Measurements from ENCODE around the gene TNRC6C.
"Not testable (repeated sequence)": the region's sequence is repeated elsewhere in the genome, so short reads cannot be mapped to it uniquely, and the experiment has no call there.

The TNRC6C gene

DNA sequence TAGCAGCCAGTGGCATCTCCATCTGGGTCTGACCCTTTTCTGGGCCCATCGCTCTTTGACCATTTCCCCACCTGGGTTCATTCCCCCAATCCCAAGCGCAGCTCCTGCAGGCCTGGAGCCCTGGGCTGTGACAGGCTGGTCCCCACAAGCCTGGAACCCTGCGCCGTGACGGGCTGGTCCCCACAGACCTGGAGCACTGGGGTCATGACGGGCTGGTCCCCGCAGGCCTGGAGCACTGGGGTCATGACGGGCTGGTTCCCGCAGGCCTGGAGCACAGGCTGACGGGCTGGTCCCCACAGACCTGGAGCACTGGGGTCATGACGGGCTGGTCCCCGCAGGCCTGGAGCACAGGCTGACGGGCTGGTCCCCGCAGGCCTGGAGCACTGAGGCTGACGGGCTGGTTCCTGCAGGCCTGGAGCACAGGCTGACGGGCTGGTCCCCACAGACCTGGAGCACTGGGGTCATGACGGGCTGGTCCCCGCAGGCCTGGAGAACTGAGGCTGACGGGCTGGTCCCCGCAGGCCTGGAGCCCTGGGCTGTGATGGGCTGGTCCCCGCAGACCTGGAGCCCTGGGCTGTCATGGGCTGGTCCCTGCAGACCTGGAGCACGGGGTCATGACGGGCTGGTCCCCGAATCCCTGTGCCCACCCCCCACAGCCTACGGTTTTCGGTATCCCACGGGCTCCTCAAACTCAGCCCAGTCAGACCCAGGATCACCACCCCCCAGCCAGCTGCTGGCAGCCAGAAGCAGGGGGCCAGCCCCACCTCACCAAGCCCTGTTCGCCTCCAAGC lies 153.4 kb downstream of the TNRC6C start:
- no peak for DNase-seq (ENCODE audit: low read depth)

DNA sequence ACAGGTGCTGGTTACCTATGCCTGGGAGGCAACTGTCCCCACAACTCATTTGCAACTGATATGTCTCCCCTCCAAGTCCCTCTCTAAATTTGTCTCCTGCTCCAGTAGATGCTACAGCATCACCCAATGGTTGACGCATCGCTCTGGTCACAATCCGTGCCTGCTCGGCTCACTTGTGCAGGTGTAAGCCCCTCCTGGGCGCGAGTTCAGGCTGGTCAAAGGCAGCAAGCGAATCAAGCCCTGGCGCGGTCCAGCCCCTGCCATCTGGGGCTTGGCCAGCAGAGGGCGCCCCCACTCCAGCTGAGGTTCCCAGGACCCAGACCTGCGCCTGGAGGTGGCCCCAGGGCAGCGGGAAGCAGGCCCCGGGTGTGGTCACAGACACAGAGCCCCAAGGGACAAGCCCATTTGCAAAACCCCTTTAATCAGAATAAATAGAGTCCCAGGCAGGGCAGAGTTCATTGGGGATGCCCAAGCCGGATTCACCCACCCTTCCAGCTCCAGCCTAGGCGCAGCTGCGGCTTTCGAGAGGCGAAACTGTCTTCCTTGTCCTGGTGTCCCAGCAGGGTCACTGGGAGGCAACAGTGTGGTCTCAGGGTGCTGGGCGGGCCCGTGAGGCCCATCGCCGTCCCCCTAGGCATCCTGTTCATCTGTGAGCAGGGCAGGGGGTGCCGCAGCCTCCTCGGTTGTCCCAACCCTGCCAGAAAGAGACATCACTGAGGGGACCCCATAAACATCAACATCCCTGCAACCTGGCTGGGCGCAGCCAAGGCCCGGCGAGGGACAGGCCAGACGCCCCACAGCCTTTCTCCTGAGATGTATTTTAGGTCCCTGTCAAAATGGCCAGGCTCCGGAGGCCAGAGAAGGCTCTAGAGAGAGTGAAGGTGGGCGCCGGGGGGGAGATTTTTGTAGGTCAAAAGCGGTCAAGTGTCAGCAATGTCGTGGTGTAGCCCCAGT lies 154.3 kb downstream of the TNRC6C start:
- DNase-seq (ENCODE audit: low read depth) = no peak

DNA sequence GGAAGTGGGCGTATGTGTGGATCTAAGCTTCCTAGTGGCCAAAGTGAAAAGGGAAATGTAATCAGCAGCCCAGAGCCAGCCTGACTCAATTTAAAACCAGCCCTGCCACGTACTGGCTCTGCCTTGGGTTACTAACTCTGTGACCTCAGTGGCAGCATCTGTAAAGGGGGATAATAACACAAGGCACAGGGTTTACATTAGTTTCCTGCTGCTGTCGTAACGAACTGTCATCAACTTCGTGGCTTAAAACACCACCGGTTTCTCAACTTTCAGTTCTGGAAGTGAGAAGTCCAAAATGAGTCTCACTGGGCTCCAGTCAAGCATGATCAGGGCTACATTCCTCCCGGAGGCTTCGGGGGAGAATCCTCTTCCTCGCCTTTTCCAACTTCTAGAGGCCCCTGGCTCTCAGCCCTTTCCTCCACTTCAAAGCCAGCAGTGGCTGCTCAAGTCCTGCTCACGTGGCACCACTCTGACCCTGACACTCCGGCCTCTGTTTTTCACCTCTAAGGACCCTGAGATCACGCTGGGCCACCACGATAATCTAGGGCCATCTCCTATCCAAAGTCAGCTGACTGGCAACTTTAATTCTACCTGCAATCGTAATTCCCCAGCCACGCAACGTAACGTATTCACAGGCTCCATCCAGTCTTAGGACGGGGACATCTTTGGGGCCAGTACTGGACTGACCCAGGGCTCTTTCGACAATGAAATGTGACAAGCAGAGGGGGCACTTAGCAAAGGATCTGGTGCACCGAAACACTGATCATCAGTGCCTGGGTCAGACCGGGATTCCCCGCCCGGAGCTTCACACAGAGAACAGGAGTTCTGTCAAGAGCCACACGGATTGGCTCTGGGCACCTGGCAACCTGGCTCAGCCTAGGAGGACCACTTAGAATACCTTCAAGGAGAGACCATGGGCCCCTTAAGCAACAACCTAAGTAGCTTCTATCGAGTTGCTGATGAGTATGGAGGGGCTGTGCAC lies 155.6 kb downstream of the TNRC6C start:
- DNase-seq (ENCODE audit: low read depth) = no peak

DNA sequence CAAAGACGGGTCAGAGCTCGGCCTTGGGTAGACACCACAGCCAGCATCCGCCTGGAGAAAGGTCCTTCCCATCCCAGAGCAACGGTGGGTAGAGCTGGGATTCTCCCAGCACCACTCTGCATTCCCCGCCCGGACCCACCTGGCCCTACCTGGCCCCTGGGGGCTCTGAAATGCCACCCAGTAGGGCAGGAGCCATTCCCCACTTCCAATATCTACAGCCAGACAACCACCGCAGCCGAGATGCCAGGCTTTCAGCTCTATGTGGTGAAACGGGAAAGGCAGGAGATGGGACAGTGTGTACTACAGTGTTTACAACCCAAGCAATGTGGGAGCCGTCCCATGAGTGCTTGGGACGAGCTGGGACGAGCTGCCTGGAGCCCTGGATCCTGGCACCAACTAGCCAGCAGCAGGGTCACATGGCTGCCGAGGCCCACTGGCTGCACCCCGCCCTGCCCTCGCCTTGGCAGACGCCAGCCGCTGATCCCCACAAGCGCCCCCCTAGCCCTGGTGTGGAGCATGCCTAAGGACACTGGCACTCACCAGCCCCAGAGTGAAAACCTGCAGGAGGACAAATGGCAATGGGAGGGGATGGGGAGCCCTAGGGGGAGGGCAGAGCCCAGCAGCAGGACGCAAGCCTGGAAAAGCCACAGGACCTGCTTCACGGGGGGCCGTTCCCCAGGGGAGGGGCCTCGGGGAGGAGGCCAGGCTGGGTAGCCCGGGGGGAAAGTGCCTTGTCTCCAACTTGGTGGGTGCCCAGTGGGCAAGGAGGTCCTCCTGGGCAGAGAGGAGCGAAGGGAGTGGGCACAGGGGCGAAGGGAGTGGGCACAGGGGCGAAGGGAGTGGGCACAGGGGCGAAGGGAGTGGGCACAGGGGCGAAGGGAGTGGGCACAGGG lies 156.6 kb downstream of the TNRC6C start:
- no peak for DNase-seq (ENCODE audit: low read depth)

DNA sequence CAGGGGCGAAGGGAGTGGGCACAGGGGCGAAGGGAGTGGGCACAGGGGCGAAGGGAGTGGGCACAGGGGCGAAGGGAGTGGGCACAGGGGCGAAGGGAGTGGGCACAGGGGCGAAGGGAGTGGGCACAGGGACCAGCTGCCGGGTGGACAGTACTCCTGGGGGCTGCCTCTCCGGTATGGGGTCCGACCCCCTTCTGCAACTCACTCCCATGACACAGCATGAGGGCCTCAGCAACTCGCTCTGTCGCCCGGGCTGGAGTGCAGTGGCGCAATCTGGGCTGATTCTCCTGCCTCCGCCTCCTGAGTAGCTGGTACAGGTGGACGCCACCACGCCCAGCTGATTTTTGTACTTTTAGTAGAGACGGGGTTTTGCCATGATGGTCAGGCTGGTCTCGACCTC lies 157.3 kb downstream of the TNRC6C start:
- not testable (repeated sequence) for DNase-seq (ENCODE audit: low read depth)

DNA sequence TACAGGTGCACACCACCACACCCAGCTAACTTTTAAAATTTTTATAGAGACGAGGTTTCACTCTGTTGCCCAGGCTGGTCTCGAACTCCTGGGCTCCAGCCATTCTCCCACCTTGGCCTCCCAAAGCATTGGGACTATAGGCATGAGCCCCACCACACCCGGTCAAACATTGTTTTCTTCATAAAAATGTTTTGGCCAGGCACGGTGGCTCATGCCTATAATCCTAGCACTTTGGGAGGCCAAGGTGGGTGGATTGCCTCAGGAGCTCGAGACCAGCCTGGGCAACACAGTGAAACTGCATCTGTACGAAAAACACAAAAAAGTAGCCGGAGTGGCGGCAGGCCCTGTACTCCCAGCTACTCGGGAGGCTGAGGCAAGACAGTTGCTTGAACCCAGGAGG lies 157.9 kb downstream of the TNRC6C start:
- DNase-seq (ENCODE audit: low read depth) = no peak

DNA sequence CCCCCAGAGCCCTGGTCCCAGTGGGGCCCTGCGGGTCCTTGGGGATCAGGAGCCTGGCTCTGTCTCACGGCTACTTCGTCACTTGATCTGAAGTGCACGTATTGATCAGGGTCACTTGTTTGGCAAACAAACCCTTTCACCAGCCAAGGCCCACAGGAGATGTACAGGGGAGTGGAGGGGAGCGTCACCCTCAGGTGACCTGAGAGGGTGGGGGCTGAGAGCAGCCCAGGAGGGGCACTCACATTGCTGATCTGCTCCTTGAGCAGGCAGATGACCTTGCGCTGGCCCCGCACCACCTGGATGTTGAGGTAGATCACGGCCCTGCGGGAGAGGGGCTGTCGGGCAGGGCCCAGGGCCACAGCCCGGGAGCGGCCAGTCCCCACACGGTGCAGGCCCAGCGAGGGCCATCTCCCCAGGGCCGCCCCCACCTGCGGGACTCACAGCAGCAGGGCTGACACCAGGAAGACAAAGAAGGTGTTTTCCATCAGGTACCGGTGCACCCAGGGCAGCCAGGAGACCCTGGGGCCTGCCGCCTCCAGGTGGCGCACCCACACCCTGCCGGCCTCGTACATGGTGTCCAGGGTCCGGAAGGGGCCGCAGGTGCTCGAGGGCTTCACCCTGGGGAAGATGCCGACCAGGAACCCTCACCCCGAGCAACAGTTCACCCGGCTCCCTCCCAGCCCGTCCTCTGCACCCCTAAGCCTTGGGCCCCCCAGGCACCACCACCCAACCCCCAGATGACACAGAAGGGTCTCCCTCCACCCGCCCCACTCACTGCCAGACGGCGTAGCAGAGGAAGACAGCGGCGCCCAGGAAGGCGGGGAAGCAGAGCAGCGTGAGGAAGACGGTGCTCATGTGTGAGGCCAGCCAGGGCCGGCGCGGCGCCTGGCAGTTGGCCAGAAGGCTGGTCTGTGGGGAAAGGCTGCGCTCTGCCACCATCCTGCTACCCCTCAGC lies 158.8 kb downstream of the TNRC6C start:
- no peak for DNase-seq (ENCODE audit: low read depth)

DNA sequence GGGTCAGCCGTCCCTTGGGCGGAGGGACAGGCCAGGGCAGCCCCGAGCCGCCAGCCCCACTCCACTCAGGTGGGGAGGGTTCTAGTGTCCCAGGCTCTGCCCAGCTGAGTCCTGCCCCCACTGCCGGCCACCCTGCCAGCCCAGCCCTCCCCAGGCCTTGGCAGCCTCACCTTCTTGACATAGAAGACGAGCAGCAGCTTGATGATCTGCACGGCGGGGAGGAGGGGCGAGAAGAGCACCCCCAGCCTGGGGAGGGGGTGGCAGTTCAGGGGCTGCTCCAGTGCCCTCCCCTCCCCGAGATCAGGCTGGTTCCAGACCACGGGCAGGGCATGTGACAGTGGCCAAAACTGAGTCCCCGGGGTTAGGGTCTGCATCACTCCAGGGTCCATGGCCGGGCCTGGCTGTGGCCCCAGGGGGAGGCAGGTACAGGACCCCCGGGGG lies 160.3 kb downstream of the TNRC6C start:
- DNase-seq (ENCODE audit: low read depth) = no peak

- no peak for DNase-seq (ENCODE audit: low read depth)
Observed at GRCh38 chr17:78120537-78120936, 162.0 kb downstream of the TNRC6C start.

- DNase-seq (ENCODE audit: low read depth) = no peak
Observed at GRCh38 chr17:78120971-78121800, 162.7 kb downstream of the TNRC6C start.

DNA sequence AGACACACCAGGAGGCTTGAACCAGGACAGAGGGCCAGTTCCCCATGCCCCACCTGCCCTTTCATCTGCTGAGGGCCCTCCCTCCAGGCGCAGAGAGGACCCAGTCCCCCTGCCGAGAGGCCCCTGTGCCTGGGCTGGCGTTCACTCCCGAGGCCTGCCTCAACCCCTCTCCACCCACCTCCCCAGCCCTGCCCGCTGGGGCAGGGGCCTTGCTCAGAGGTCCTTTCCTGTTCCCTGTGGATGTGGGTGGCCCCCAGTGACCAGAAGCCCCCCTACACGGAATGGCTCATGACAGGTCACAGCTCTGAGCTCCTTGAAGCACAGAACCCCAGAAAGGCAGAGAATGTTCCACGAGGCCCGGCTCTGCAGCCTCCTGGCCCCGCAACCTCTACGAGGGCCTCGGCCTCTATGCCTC lies 163.3 kb downstream of the TNRC6C start:
- DNase-seq (ENCODE audit: low read depth) = no peak

GRCh38 chr17:78122216-78122930 lies 163.9 kb downstream of the TNRC6C start:
- no peak for DNase-seq (ENCODE audit: low read depth)

- no peak for DNase-seq (ENCODE audit: low read depth)
Observed at GRCh38 chr17:78122931-78123249, 164.4 kb downstream of the TNRC6C start.

GRCh38 chr17:78123258-78123929 lies 164.9 kb downstream of the TNRC6C start:
- no peak for DNase-seq (ENCODE audit: low read depth)

DNA sequence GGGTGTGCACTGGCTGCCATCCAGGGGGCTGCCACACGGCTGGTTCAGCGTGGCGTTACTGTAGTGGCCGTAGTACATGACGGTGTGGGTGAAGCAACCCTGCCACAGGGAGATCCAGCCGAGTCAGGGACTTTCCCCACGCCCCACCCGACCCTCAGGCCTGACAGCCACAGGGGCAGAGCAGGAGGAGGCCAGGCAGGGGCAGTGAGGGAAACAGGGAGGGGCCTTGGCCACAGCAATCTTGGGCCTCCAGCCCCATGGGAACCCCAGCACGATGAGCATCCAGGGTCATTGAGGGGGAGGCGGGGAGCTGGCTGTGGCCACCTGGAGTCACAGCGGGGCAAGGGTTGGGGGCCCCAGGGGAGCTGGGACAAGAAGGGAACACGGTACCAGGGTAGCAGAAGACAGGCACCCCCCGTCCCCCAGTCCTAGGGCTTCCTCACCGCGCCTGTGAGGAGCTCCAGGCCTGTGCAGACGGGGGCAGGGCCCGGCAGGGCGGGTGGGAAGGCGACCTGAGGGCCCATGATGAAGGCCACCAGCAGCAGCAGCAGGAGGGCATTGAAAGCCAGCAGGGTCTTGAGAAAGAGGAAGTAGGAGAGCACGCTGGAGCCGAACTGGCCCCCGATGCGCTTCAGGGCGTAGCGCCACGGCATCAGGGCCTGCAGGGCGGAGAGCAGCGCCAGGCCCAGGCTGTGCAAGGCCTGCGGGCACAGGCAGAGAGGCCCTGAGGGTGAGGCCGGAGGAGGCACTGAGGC lies 165.8 kb downstream of the TNRC6C start:
- no peak for DNase-seq (ENCODE audit: low read depth)

DNA sequence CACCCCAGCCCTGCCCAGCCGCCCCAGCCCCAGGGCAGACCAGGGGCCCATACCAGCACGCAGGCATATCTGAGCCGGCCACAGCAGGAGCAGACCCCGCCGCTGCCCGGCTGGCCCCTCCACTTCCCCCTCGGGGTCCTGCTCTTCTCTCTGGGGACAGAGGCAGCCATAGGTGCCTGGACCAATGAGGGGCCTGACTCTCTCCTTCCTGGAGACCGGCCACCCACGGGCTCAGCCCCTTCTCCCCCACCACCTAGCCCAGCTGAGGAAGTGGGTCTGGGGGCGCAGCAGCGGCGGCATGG lies 166.3 kb downstream of the TNRC6C start:
- no peak for DNase-seq (ENCODE audit: low read depth)
